ENCODE results near the gene NOL9. TPM values are rescaled to one million over a fixed set of nuclear protein-coding genes. Genes with fewer than 3 reads are reported as not detected.

NOL9 gene
- total and polyA plus RNA-seq, 2 donors: 8.6 to 11.1 TPM

GRCh38 chr1:6485168-6486101, 68.9 kb downstream of the NOL9 start:
- H3K4me1 ChIP-seq (ENCODE audit: control insufficient read depth in 2 of 2, insufficient read depth in 2 of 2, low read length in 2 of 2): peaks cover 0 to 12% of the 10 kb centered on the region in 2 donors
- no peak overlapping the region for H3K27ac ChIP-seq (ENCODE audit: low read depth in 1 of 2, low read length in 1 of 2)
- H3K27me3 ChIP-seq (ENCODE audit: control insufficient read depth in 2 of 2, insufficient read depth in 1 of 2, low read length in 1 of 2): peaks cover 38 to 76% of the 10 kb centered on the region in 2 donors
- 2% methylated on average over 79 of the region's 80 CpGs for WGBS
- peak overlapping the region in 1 of 2 donors; percentile 13 for H3K4me3 ChIP-seq (ENCODE audit: low read length in 2 of 2)
- DNase-seq (ENCODE audit: low read depth in 6 of 9, low spot score in 9 of 9): no peak
- no peaks in the 10 kb centered on the region for H3K36me3 ChIP-seq (ENCODE audit: control insufficient read depth in 2 of 2, insufficient read depth in 2 of 2, low read length in 1 of 2)
- no peaks in the 10 kb centered on the region for H3K9me3 ChIP-seq (ENCODE audit: control insufficient read depth in 2 of 2, insufficient read depth in 1 of 2, low read length in 1 of 2)

DNA sequence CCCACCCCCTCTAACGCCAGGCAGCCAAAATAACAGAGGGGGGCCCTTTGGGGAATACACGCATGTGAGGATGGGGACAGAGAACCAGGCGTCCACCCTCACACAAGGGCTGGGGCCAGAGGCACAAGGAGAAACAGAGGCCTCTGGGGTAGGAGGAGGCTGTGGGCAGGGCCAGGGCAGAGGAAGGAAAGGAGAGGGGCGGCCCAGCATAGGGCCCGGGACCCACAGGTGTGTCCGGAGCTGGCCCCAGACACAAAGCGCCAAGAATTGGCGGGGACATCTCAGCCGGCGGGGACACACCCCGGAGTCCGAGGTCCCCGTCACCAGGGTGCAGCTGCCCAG, 69.5 kb downstream of the NOL9 start:
- H3K4me3 ChIP-seq (ENCODE audit: low read length in 2 of 2): no peak overlapping the region
- DNase-seq (ENCODE audit: low read depth in 6 of 9, low spot score in 9 of 9): no peak
- H3K36me3 ChIP-seq (ENCODE audit: control insufficient read depth in 2 of 2, insufficient read depth in 2 of 2, low read length in 1 of 2): no peaks in the 10 kb centered on the region
- H3K4me1 ChIP-seq (ENCODE audit: control insufficient read depth in 2 of 2, insufficient read depth in 2 of 2, low read length in 2 of 2): peaks cover 0 to 6% of the 10 kb centered on the region in 2 donors
- 16% methylated on average over 13 of the region's 13 CpGs for WGBS
- peaks cover 38 to 72% of the 10 kb centered on the region in 2 donors for H3K27me3 ChIP-seq (ENCODE audit: control insufficient read depth in 2 of 2, insufficient read depth in 1 of 2, low read length in 1 of 2)
- no peak overlapping the region for H3K27ac ChIP-seq (ENCODE audit: low read depth in 1 of 2, low read length in 1 of 2)
- H3K9me3 ChIP-seq (ENCODE audit: control insufficient read depth in 2 of 2, insufficient read depth in 1 of 2, low read length in 1 of 2): no peaks in the 10 kb centered on the region

GRCh38 chr1:6483761-6484117, 70.6 kb downstream of the NOL9 start:
- Histone ChIP-seq H3K9me3 (ENCODE audit: control insufficient read depth in 2 of 2, insufficient read depth in 1 of 2, low read length in 1 of 2) (no peaks in the 10 kb centered on the region), H3K4me3 (ENCODE audit: low read length in 2 of 2) (no peak overlapping the region), H3K27me3 (ENCODE audit: control insufficient read depth in 2 of 2, insufficient read depth in 1 of 2, low read length in 1 of 2) (peaks cover 38 to 66% of the 10 kb centered on the region in 2 donors), H3K27ac (ENCODE audit: low read depth in 1 of 2, low read length in 1 of 2) (no peak overlapping the region), H3K4me1 (ENCODE audit: control insufficient read depth in 2 of 2, insufficient read depth in 2 of 2, low read length in 2 of 2) (peaks cover 0 to 3% of the 10 kb centered on the region in 2 donors), H3K36me3 (ENCODE audit: control insufficient read depth in 2 of 2, insufficient read depth in 2 of 2, low read length in 1 of 2) (no peaks in the 10 kb centered on the region)
- no peak for DNase-seq (ENCODE audit: low read depth in 6 of 9, low spot score in 9 of 9)
- WGBS: 97% methylated on average over 7 of the region's 7 CpGs

GRCh38 chr1:6483017-6483760, 71.1 kb downstream of the NOL9 start:
- peaks cover 0 to 3% of the 10 kb centered on the region in 2 donors for H3K4me1 ChIP-seq (ENCODE audit: control insufficient read depth in 2 of 2, insufficient read depth in 2 of 2, low read length in 2 of 2)
- no peaks in the 10 kb centered on the region for H3K9me3 ChIP-seq (ENCODE audit: control insufficient read depth in 2 of 2, insufficient read depth in 1 of 2, low read length in 1 of 2)
- no peak overlapping the region for H3K4me3 ChIP-seq (ENCODE audit: low read length in 2 of 2)
- WGBS: 84% methylated on average over 14 of the region's 14 CpGs
- DNase-seq (ENCODE audit: low read depth in 6 of 9, low spot score in 9 of 9): no peak
- no peaks in the 10 kb centered on the region for H3K36me3 ChIP-seq (ENCODE audit: control insufficient read depth in 2 of 2, insufficient read depth in 2 of 2, low read length in 1 of 2)
- H3K27me3 ChIP-seq (ENCODE audit: control insufficient read depth in 2 of 2, insufficient read depth in 1 of 2, low read length in 1 of 2): peaks cover 38 to 63% of the 10 kb centered on the region in 2 donors
- H3K27ac ChIP-seq (ENCODE audit: low read depth in 1 of 2, low read length in 1 of 2): no peak overlapping the region

GRCh38 chr1:6481820-6482219, 72.5 kb downstream of the NOL9 start:
- no peak for DNase-seq (ENCODE audit: low read depth in 6 of 9, low spot score in 9 of 9)
- WGBS: 89% methylated on average over 5 of the region's 5 CpGs

DNA sequence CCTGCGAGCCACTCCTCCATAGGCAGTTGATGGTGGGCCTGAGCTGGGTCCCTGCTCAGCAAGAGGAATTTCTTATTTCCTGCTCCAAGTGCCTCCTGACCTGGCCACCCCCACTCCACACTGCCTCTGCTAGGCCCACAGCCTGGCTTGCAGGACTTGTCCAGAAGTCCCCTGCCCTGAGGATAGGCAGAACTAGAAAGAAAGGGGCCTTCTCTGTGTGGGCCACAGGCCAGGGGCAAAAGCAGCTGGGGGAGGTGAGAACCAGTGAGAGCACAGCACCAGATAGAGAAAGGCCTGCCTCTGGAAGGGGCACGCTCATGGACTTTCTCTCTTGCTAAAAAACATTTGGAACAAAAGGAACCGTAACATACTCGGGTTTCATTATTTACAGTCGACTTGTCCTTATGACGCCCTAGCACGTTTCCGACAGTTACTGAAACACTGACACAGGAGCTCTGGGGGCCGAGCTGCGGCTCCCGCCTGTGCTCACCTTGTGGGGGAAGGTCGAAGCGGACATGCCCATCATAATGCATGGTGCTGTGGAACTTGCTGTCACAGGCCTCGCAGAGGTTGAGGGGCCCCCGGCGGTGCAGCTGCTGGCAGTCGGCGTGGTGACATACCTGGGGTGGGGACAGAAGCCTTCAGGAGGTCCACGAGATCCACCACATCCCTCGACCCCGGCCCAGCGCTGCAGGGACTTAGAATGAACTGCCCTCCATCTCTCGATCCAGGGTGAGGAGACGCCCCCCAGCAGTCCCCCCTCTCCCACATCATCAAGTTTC, 77.1 kb downstream of the NOL9 start:
- H3K4me1 ChIP-seq (ENCODE audit: control insufficient read depth in 2 of 2, insufficient read depth in 2 of 2, low read length in 2 of 2): peaks cover 0 to 5% of the 10 kb centered on the region in 2 donors
- 91% methylated on average over 24 of the region's 24 CpGs for WGBS
- no peaks in the 10 kb centered on the region for H3K9me3 ChIP-seq (ENCODE audit: control insufficient read depth in 2 of 2, insufficient read depth in 1 of 2, low read length in 1 of 2)
- H3K4me3 ChIP-seq (ENCODE audit: low read length in 2 of 2): no peak overlapping the region
- no peaks in the 10 kb centered on the region for H3K36me3 ChIP-seq (ENCODE audit: control insufficient read depth in 2 of 2, insufficient read depth in 2 of 2, low read length in 1 of 2)
- peaks cover 0 to 16% of the 10 kb centered on the region in 2 donors for H3K27me3 ChIP-seq (ENCODE audit: control insufficient read depth in 2 of 2, insufficient read depth in 1 of 2, low read length in 1 of 2)
- no peak for DNase-seq (ENCODE audit: low read depth in 6 of 9, low spot score in 9 of 9)
- no peak overlapping the region for H3K27ac ChIP-seq (ENCODE audit: low read depth in 1 of 2, low read length in 1 of 2)

More at GRCh38 chr1:6481820-6482219, 72.5 kb downstream of the NOL9 start:
- Histone ChIP-seq H3K4me1 (ENCODE audit: control insufficient read depth in 2 of 2, insufficient read depth in 2 of 2, low read length in 2 of 2) (peaks cover 0 to 3% of the 10 kb centered on the region in 2 donors), H3K36me3 (ENCODE audit: control insufficient read depth in 2 of 2, insufficient read depth in 2 of 2, low read length in 1 of 2) (no peaks in the 10 kb centered on the region), H3K27me3 (ENCODE audit: control insufficient read depth in 2 of 2, insufficient read depth in 1 of 2, low read length in 1 of 2) (peaks cover 38 to 55% of the 10 kb centered on the region in 2 donors), H3K27ac (ENCODE audit: low read depth in 1 of 2, low read length in 1 of 2) (no peak overlapping the region), H3K4me3 (ENCODE audit: low read length in 2 of 2) (no peak overlapping the region), H3K9me3 (ENCODE audit: control insufficient read depth in 2 of 2, insufficient read depth in 1 of 2, low read length in 1 of 2) (no peaks in the 10 kb centered on the region)

DNA sequence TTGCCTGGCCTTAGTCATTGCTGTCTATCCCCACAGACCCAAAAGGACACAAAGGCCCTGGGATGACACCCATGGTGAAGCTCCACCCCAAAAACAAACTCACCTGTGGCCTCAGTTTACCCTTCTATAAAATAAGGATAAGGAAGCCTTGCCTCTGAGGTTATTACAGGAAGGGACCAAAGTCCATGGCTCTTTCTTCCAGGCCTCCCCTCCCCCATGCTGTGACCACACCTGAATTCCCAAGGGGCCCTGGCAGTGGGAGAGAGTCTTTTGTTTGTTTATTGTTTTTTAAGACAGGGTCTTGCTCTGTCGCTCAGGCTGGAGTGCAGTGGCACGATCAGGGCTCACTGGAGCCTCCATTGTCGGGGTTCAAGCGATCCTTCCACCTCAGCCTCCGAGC, 77.8 kb downstream of the NOL9 start:
- Histone ChIP-seq H3K27me3 (ENCODE audit: control insufficient read depth in 2 of 2, insufficient read depth in 1 of 2, low read length in 1 of 2) (peaks cover 0 to 12% of the 10 kb centered on the region in 2 donors), H3K4me1 (ENCODE audit: control insufficient read depth in 2 of 2, insufficient read depth in 2 of 2, low read length in 2 of 2) (peaks cover 0 to 5% of the 10 kb centered on the region in 2 donors), H3K27ac (ENCODE audit: low read depth in 1 of 2, low read length in 1 of 2) (no peak overlapping the region), H3K4me3 (ENCODE audit: low read length in 2 of 2) (no peak overlapping the region), H3K36me3 (ENCODE audit: control insufficient read depth in 2 of 2, insufficient read depth in 2 of 2, low read length in 1 of 2) (no peaks in the 10 kb centered on the region), H3K9me3 (ENCODE audit: control insufficient read depth in 2 of 2, insufficient read depth in 1 of 2, low read length in 1 of 2) (no peaks in the 10 kb centered on the region)
- DNase-seq (ENCODE audit: low read depth in 6 of 9, low spot score in 9 of 9): no peak
- WGBS: 96% methylated on average over 5 of the region's 5 CpGs

GRCh38 chr1:6475381-6476133, 78.8 kb downstream of the NOL9 start:
- Histone ChIP-seq H3K4me3 (ENCODE audit: low read length in 2 of 2) (no peak overlapping the region), H3K27ac (ENCODE audit: low read depth in 1 of 2, low read length in 1 of 2) (no peak overlapping the region), H3K9me3 (ENCODE audit: control insufficient read depth in 2 of 2, insufficient read depth in 1 of 2, low read length in 1 of 2) (no peaks in the 10 kb centered on the region), H3K4me1 (ENCODE audit: control insufficient read depth in 2 of 2, insufficient read depth in 2 of 2, low read length in 2 of 2) (peaks cover 0 to 5% of the 10 kb centered on the region in 2 donors), H3K36me3 (ENCODE audit: control insufficient read depth in 2 of 2, insufficient read depth in 2 of 2, low read length in 1 of 2) (no peaks in the 10 kb centered on the region), H3K27me3 (ENCODE audit: control insufficient read depth in 2 of 2, insufficient read depth in 1 of 2, low read length in 1 of 2) (peaks cover 0 to 8% of the 10 kb centered on the region in 2 donors)
- 30% methylated on average over 33 of the region's 33 CpGs for WGBS
- DNase-seq (ENCODE audit: low read depth in 6 of 9, low spot score in 9 of 9): peak in 3 of 9 donors; percentile 50 to 70 (median 61)

Measured in thymus (tissue), 11 donors.